K562 (cell line): ENCODE data around the gene WNT11. TPM values are rescaled to one million over a fixed set of nuclear protein-coding genes. Genes with fewer than 3 reads are reported as not detected.

Experiments
- ATAC-seq: fragments of 200-7000 bp; cut with Tn5 transposase; 3 replicates; pipeline ENCODE4 v1.9.1; 2020; ENCODE audit warnings: moderate library complexity
- BruUV-seq: library from RNA; stranded (reverse); fragments of 400-500 nt; replicated peaks from 2 replicates; lab custom pipeline; 2021; lab: Mats Ljungman, UMichigan
- CTCF ChIA-PET: fragments of 300-600 bp; formaldehyde crosslinking; extraction: SDS; loops from one replicate; lab custom pipeline; 2021; ENCODE audit warnings: low intra/inter-chr PET ratio; lab: Yijun Ruan, JAX
- POLR2A ChIA-PET: fragments of 300-600, 350-650 bp; sonication (Branson Sonifier 250); formaldehyde crosslinking; extraction: SDS; loops from one replicate; lab custom pipeline; 2021; ENCODE audit warnings: antibody characterized with exemption, inconsistent platforms; lab: Yijun Ruan, JAX
- DNase-seq, 4 experiments: peaks; one replicate each; pipeline versions ENCODE4 v3.0.0 to v3.0.0-alpha.2; 2011 to 2018; ENCODE audit warnings: low spot score in 3 of 4, mixed read lengths in 3 of 4; ENCODE audit errors: extremely low read depth in 1 of 4
- FAIRE-seq: peaks from 2 replicates; lab custom pipeline; 2011; peaks lifted over from hg19 to GRCh38; lab: Jason Lieb, UNC
- H2AFZ ChIP-seq: 2 replicates; pipeline ENCODE4 v1.6.0; 2011; ENCODE audit warnings: low read depth, low read length, control low read depth, inconsistent platforms
- H3K27ac ChIP-seq: fragments of 200-600 bp; 3 replicates; pipeline ENCODE4 v1.8.0; 2011; ENCODE audit warnings: low read depth, mild to moderate bottlenecking, control low read depth, inconsistent platforms, low read length, moderate library complexity, mixed read lengths; ENCODE audit errors: extremely low read depth
- H3K27me3 ChIP-seq, 2 experiments: fragments of 300-600 bp in 1 of 2; 2 replicates in 1 of 2; 3 replicates in 1 of 2; pipeline versions ENCODE4 v1.6.0 to v1.8.0; 2011; ENCODE audit warnings: inconsistent platforms in 2 of 2, low read length in 2 of 2, mild to moderate bottlenecking in 1 of 2, mixed read lengths in 1 of 2, moderate library complexity in 1 of 2; ENCODE audit not compliant: control insufficient read depth in 2 of 2, insufficient read depth in 2 of 2
- H3K36me3 ChIP-seq: fragments of 300-600 bp; 3 replicates; pipeline ENCODE4 v1.8.0; 2011; ENCODE audit warnings: mild to moderate bottlenecking, low read length, inconsistent platforms; ENCODE audit not compliant: control insufficient read depth, insufficient read depth
- H3K4me1 ChIP-seq, 2 experiments: fragments of 200-600 bp in 1 of 2; replicated peaks in 1 of 2; 2 replicates in 1 of 2; 3 replicates in 1 of 2; pipeline versions ENCODE4 v1.5.1 to v1.8.0; 2011; ENCODE audit warnings: inconsistent platforms in 2 of 2, low read length in 2 of 2, mild to moderate bottlenecking in 1 of 2, mixed read lengths in 1 of 2, moderate library complexity in 1 of 2; ENCODE audit not compliant: control insufficient read depth in 2 of 2, insufficient read depth in 2 of 2
- H3K4me2 ChIP-seq: 2 replicates; pipeline ENCODE4 v1.6.1; 2011; ENCODE audit warnings: low read length, control low read depth, inconsistent platforms, mixed read lengths; ENCODE audit not compliant: insufficient read depth
- H3K4me3 ChIP-seq: fragments of 200-600 bp; sonication (generic), shearing (Covaris generic); 2 replicates; pipeline ENCODE4 v1.5.1; 2016; ENCODE audit warnings: control low read depth, inconsistent platforms
- H3K79me2 ChIP-seq: fragments of 200-600 bp; 3 replicates; pipeline ENCODE4 v1.8.0; 2011; ENCODE audit warnings: low read length, inconsistent platforms; ENCODE audit not compliant: control insufficient read depth, insufficient read depth
- H3K9ac ChIP-seq, 2 experiments: 2 replicates each; pipeline versions ENCODE4 v1.6.0 to v1.6.1; 2011; ENCODE audit warnings: low read depth in 2 of 2, low read length in 2 of 2, control low read depth in 1 of 2, inconsistent platforms in 1 of 2, mild to moderate bottlenecking in 1 of 2, mixed read lengths in 1 of 2; ENCODE audit not compliant: insufficient read depth in 1 of 2
- H3K9me1 ChIP-seq: one replicate; pipeline ENCODE4 v1.6.0; 2011; ENCODE audit warnings: inconsistent platforms, mild to moderate bottlenecking, low read length, moderate library complexity; ENCODE audit not compliant: control insufficient read depth, insufficient read depth
- H3K9me3 ChIP-seq: replicated peaks from 2 replicates; pipeline ENCODE4 v1.5.1; 2011; ENCODE audit warnings: low read depth, low read length, inconsistent platforms; ENCODE audit not compliant: control insufficient read depth, insufficient read depth
- H4K20me1 ChIP-seq: replicated peaks from 2 replicates; pipeline ENCODE4 v1.6.1; 2011; ENCODE audit warnings: low read length, inconsistent platforms, mixed read lengths; ENCODE audit not compliant: control insufficient read depth, insufficient read depth
- CEBPG ChIP-seq, 3 experiments: fragments of 200-800 bp in 1 of 3; sonication (Bioruptor generic) in 1 of 3; sonication (generic) in 1 of 3; formaldehyde crosslinking in 1 of 3; IDR thresholded peaks in 2 of 3; conservative IDR thresholded peaks in 1 of 3; 2 replicates each; pipeline versions ENCODE4 v1.6.1 to v1.8.0; 2016 to 2022; ENCODE audit warnings: missing compliant biosample characterization in 2 of 3, missing genetic modification characterization in 2 of 3, mild to moderate bottlenecking in 1 of 3, missing genetic modification reagents in 1 of 3
- PHF20 ChIP-seq: fragments of 450-650 bp; IDR thresholded peaks from 2 replicates; pipeline ENCODE4 v1.6.1; 2018; ENCODE audit not compliant: partially characterized antibody
- ZNF699 ChIP-seq: fragments of 250-450 bp; sonication (Bioruptor Pico); IDR thresholded peaks from 2 replicates; pipeline ENCODE4 v1.8.0; 2021; ENCODE audit warnings: mild to moderate bottlenecking, moderate library complexity; ENCODE audit not compliant: insufficient replicate concordance
- WGBS: fragments of 100-300 bp; shearing (Covaris generic); methylation state at CpG from one replicate; pipeline ENCODE4 v1.1.6; 2016; ENCODE audit warnings: low coverage, mixed read lengths; ENCODE audit not compliant: insufficient coverage; ENCODE audit errors: missing lambda C conversion rate; 5-methylcytosine and 5-hydroxymethylcytosine counted together
- in situ Hi-C: fragments of 300-500 bp; cut with MboI; formaldehyde crosslinking; loops from 4 replicates; pipeline ENCODE4 v1.15.0; 2018; ENCODE audit warnings: inconsistent platforms, mixed read lengths
- intact Hi-C: fragments of 100-400 bp; cut with micrococcal nuclease; formaldehyde crosslinking; loops from 2 replicates; pipeline ENCODE4 v1.14.2; 2022
- polyA plus RNA-seq, 8 experiments: library from polyadenylated mRNA; depleted of rRNA in 4 of 8; stranded (reverse) in 5 of 8; unstranded in 3 of 8; fragments of >200 nt; fragmentation: Nextera tagmentation in 2 of 8; fragmentation: Illumina TruSeq in 1 of 8; extraction: Ambion mirVana in 2 of 8; extraction: Trizol in 1 of 8; gene quantifications; 2 replicates each; pipeline versions ENCODE4 v1.2.1 to v1.2.3, GENCODE V29; 2011 to 2014; ENCODE audit warnings: inconsistent platforms in 1 of 8, missing spikeins in 1 of 8
- total RNA-seq, 7 experiments: library from RNA; depleted of rRNA in 6 of 7; stranded (reverse); fragments of >200 nt in 6 of 7; fragmentation: Illumina TruSeq in 2 of 7; extraction: Trizol in 2 of 7; gene quantifications; 2 replicates each; pipeline versions ENCODE4 v1.2.1 to v1.2.3, GENCODE V29; 2011 to 2021; ENCODE audit warnings: low replicate concordance in 1 of 7
- TF ChIP-seq, protein P1 (sequence below): sonication (generic); formaldehyde crosslinking; IDR thresholded peaks from 2 replicates; pipeline ENCODE4 v1.9.0; 2022; ENCODE audit warnings: mild to moderate bottlenecking, missing genetic modification reagents
- TF ChIP-seq, protein P2 (sequence below): fragments of 250-450 bp; sonication (Bioruptor Pico); IDR thresholded peaks from 2 replicates; pipeline ENCODE4 v1.5.0; 2021; ENCODE audit warnings: mild to moderate bottlenecking, moderate library complexity

The WNT11 gene
- total and polyA plus RNA-seq, 9 of the 15 experiments (the other 6 are each of a cell fraction or from before 2014, with no cell fraction given) = 0.03 to 0.20 (median 0.09) TPM; not detected in 4

DNA sequence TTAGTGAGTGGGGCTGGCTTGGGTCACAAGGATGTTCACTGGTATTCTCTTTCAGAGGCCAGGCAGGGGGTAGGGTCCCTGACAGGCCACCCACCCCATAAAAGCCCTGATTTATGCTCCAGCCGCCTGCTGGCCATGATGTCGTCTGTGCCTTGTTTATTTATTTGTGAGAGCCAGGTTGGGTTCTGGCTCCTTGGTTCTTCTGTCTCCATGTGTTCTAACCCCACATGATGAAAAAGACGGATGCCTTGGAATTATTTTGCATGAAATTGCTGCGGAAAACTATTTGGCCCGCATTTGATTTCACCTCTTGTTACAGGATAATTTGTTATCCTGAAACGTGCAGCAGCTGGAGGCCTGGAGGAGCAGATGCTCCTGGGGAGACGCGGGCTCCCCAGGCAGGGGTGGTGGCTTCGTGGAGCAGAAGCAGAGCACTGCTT is 46.3 kb upstream of the WNT11 start (continued):
- no peak for TF ChIP-seq ZNF699
- TF ChIP-seq, protein P1, sequence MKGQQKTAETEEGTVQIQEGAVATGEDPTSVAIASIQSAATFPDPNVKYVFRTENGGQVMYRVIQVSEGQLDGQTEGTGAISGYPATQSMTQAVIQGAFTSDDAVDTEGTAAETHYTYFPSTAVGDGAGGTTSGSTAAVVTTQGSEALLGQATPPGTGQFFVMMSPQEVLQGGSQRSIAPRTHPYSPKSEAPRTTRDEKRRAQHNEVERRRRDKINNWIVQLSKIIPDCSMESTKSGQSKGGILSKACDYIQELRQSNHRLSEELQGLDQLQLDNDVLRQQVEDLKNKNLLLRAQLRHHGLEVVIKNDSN (CRISPR knock-in tag) = no peak
- TF ChIP-seq, protein P2, sequence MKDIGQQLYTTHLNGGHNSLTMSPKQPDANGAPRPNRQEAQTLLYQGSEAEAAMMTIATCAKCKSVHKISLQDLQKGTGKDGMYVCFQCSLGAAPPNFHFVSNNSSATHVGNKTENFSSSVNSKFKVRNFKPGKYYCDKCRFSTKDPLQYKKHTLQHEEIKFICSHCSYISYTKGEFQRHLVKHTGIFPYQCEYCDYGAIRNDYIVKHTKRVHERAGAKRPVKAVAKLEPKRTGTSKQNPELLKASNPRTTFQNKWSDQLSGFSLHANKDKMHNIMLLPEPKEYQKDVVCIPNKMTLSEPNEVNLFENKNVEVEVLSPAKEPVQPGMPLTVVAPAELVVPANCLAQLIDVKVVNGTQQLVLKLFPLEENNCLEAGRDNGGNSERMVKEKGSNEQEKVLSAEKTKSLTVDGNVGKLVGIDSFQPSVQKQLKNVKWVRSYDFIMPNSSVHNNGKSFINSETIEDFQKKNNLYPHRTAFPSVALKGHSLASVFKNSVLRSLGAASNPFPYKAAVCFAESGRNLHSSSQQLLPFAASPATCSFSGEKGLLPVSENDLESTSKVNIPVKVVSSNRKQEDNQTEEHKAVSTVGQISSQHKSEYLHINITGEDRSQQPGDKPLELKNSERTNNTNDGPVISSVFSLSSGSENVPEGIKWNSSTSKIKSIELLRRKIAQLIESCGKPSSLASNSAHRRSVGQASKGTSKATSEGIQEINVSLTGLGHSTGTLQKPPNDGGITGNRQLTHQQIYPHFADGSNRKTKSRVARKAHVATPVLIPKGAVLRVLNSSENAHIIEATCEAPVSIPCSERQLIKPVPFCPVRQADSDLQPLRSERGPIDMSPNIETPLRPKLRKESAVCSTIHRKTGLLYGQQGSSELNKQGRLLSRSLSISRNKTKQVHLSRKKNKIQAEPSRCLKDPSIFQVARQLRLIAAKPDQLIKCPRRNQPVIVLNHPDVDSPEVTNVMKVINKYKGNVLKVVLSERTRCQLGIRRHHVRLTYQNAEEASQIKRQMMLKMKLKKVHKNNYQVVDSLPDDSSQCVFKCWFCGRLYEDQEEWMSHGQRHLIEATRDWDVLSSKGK (CRISPR knock-in tag) = no peak

DNA sequence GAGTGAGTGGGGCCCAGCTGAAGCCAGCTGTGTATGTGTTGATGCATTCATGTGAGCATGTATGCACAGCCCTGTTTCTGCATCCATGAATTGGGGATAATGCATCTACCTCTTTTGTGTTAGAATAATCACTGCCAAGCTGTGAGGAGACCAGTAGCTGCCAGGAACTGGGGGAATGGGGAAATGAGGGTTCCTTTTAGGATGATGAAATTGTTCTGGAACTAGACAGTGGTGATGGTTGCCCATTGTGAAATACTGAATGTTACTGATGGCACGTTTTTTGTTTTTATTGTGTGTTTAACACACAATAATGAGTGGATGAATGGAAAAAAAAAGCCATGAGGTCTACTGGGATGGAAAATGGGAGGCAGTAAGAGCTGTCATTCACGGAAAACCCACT is 45.3 kb upstream of the WNT11 start:
- in situ Hi-C loops = no loop called here
- H3K79me2 ChIP-seq = no peaks in the 10 kb centered on the region
- no peak for DNase-seq
- H3K9me1 ChIP-seq = no peaks in the 10 kb centered on the region
- POLR2A ChIA-PET = interaction anchor here (0.7 to 0.8 kb wide), 2 partner anchors 10 to 86 kb away, joined by 3 read pairs; no protein-coding TSS in a partner anchor
- H3K36me3 ChIP-seq = no peaks in the 10 kb centered on the region
- no peaks in the 10 kb centered on the region for H3K9me3 ChIP-seq
- no peaks in the 10 kb centered on the region for H4K20me1 ChIP-seq
- intact Hi-C loops = no loop called here
- H3K4me2 ChIP-seq = no peak overlapping the region
- ATAC-seq = no peak
- CTCF ChIA-PET = no interaction called here
- H3K9ac ChIP-seq = no peak overlapping the region
- no peaks in the 10 kb centered on the region for H3K4me1 ChIP-seq
- H3K27me3 ChIP-seq = peaks cover 7 to 53% of the 10 kb centered on the region in 2 experiments; a peak in 4 of 5 replicates
- WGBS = 0% methylated on average over 2 of the region's 2 CpGs
- no peak for FAIRE-seq
- no TSS peak for BruUV-seq
- no peak for TF ChIP-seq CEBPG (CRISPR knock-in tag; IDR thresholded peaks at IDR 0.05)
- peak in 1 of 2 experiments; percentile 36; a peak in 1 of 4 replicates for TF ChIP-seq CEBPG (tag; conservative IDR thresholded peaks at IDR 0.05 in 1 of 2, IDR thresholded peaks at IDR 0.05 in 1 of 2)
- TF ChIP-seq PHF20 = no peak
- H3K4me3 ChIP-seq = no peak overlapping the region
- H2AFZ ChIP-seq = no peak overlapping the region
- H3K27ac ChIP-seq = no peak overlapping the region
